ENCODE results near the gene RAD9A.

The RAD9A gene

DNA sequence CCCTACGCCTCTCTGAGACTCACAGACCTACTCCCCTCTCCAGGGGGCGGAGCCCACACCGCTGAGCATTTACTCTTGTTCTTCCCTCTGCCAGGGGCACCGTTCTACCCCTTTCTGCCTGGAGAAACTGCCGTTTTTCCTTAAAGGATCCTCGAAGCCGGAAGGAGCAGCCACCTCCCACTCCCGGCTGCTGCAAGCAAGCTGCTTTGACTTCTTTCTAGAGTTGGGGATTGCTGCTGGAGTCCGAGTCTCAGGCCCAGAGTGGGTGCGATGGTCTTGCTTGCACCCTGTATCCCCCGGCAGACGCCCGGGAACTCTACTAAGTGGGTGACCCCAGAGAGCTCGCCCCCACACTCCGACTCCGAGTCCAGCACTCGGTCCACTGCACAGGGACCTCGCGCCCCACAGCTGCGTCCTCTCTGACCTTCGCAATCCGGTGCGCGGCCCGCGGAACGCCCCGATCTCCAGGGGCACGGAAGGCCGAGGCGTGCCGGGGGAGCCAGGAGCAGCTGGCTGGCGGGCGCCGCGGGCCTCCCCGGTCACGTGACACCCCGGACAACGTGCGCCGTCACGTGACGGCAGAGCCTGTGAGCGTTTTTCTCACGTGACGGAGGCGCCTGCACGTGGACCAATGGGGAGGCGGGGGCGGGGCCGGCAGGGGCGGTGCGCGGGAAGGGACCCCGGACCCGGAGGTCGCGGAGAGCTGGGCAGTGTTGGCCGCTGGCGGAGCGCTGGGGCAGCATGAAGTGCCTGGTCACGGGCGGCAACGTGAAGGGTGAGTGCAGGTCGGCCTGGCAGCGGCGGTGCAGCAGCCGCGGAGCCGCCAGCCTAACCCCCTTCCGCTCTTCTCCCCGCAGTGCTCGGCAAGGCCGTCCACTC is at the start of gene RAD9A:
Gene RAD9A, plus strand, starts transcription at position 683 of the 879 bp plus-strand sequence. Its CDS starts 59 bp downstream, at position 742.
- DNase-seq, result peak; percentile 82 to 91 (median 86)

DNA sequence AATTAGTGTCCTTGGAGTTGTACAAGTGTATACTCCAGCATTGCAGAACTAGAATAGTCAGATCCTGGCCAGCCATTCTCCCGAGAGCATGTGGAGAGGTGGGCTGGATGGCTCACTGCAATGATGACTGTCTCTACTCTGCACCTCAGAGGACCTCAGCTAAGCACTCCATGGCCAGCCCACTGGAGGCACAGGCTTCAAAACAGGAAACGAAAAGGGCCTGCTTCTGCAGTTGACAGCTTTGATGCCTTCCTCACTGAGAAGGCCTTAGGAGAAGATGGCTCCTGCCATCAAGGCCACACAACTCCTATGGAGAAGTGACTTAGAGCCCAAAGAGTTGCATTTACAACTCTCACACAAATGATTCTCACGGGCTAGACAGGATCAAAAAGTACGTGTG is 47.5 kb upstream of the RAD9A start:
- no peak for DNase-seq

DNA sequence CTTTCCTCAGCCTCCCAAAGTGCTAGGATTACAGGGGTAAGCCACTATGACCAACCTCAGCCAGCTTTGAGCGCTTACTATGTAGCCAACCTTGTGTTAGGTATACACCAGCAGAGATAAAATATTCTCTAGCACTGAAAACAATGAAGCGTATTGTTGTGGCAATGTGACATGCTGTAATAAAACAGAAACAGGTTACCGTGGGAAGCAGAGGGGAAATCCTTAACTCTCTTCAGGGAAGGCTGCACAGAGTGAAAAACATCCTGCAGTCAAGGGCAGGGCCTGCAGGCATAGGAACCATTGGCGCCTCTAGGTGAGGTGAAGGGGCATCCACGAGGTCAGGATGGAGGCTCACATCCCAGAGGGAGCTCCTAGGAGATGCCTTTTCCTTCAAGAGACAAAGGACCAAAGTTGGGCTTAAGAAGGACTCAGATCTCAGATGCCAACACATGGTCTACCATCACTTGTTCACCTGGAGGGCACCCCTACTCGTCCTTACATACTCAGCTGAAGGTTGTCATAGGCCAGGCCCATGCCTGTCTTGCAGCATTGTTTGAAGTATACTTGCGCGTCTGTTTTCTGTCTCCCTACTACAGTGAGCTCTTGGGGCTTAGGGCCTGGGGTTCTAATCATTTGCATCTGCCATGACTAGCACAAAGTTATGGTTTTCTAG is 46.4 kb upstream of the RAD9A start:
- no peak for DNase-seq

GRCh38 chr11:67345920-67346819 is 45.6 kb upstream of the RAD9A start:
- DNase-seq, result no peak

DNA sequence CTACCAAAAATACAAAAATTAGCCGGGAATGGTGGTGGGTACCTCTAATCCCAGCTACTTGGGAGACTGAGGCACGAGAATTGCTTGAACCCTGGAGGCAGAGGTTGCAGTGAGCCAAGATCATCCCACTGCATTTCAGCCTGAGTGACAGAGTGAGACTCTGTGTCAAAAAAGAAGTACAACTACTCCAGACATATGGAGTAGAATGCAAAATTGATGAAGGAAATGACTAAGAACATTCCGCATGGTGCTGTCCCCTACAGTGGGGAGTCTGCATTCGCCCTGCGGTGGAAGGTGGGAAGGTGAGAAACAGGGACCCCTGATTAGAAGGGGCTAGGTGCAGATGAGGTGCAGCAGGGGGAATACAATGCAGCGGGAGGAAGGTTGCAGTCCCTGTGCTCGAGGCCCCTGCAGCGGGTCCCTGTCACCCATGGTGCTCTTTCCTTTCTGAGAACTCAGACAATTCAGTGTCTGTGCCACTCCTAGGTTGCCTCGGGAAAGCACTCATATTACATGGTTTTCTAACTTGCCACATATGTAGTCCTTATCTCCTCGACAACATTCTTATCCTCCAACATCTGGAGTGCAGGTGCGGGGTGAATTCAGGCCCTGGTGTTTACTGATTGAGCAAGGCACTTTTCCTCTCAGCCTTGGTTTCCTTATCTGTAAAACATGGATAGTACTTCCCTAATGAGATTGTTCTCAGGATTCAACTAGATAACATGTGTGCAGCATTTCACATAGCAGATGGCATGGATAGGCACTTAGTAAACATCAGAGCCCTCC is 43.6 kb upstream of the RAD9A start:
- DNase-seq, result no peak

- no peak for DNase-seq
Observed at GRCh38 chr11:67349036-67349435, 42.8 kb upstream of the RAD9A start.

GRCh38 chr11:67349457-67349856 is 42.3 kb upstream of the RAD9A start:
- no peak for DNase-seq

DNA sequence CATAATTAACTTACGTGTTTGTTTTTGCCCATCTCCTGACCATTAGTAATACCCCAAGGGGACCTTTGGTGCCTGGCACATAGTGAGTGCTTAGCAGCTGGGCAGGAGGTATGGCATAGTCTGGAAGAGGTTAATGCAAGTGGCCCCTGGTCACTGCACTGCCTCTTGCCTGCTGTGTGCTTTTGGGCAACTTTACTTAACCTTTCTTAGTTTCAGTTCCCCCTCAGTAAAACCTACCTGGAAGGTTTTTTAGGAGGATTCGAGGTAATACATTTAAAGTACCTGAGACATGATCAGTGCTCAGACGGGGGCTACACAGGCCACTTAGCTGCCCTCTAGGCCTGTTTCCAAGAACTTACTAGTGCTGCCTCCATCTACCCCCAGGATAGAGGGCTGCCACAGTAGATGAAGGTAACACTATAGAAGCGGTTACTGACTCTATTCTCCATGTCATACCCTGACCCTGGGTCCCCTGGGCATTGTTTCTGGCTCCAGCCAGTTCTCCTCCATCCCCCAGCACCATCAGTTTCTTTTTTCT is 41.8 kb upstream of the RAD9A start:
- no peak for DNase-seq

GRCh38 chr11:67351275-67352005 is 40.3 kb upstream of the RAD9A start:
- DNase-seq, result peak in 3 of 4 experiments; percentile 23 to 37 (median 28)

DNA sequence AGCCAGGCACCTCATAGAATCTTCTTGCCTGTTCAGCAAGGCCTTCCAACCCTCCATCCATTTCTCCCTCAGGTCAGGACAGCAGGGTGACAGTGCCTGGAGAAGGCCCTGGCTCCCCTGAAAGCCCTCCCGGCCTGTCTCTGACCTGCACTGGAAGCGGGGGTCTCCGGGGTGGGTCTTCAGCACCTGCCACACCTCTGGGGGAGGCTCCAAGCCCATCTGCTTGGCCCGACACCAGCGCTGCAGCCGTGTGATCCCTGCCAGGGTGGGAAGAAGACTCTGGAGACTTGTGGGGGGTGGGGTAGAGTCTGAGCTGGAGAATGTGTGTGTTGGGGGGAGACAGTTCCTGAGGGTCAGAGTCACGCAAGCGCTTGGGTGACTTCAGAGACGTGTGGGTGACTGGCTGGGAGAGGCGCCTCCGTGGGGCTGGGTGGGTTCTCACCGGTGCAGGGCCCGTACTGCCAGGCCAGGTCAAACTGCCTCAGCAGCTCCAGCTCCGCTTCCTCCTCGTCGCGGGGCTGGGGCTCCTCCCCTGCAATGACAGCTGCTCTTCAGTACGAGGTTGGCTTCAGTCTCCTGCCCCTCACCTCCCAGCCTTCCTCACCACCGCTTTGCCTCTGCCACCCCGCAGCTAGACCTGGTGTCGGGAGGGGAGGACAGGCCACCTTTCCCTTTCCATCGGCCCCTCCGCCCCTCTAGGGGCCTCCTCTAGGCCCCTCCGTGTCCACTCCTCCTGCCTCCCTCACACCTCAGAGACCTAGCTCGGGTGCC is 39.1 kb upstream of the RAD9A start:
- DNase-seq, result peak in 2 of 4 experiments; percentile 58 to 71

DNA sequence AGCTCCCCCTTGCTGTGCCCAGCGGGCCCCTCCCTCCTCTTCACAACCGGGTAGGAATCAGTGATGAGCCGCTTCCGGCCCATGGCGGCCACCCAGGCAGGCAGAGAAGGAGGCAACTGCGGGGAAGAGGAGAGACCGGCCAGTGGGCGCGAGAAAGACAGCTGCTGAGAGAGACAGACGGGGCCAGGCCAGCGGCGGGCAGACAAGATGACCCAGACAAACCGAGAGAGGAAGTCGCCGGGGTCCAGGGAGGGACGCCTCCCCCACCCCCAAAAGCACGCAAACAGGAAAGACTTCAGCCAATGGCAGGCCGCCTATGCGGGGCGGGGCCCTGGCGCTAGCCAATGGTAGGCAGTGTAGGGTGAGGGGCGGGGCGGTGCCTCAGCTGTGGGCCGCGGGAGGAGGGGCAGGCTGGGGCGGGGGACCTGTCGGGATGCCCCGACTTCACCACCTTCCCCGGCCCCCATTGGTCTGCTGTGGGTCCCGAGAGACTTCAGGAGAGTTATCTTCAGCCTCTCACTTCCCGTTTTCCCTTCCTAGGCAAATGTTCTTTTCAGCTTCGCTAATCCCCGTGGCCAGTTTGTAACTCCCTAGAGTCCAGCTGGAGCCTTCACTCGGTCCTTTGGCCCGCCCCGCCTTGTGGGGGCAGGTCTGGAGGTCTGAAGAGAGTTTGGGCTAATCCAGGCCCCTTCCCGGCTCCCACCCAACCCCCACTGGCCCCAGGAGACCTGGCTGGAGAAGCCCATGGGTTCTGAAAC is 38.3 kb upstream of the RAD9A start, which contains the start of gene POLD4:
Gene POLD4, minus strand, starts transcription at position 230 of the 758 bp plus-strand sequence. Its CDS starts 147 bp downstream, at position 83.
- peak; percentile 85 to 96 (median 90) for DNase-seq

DNA sequence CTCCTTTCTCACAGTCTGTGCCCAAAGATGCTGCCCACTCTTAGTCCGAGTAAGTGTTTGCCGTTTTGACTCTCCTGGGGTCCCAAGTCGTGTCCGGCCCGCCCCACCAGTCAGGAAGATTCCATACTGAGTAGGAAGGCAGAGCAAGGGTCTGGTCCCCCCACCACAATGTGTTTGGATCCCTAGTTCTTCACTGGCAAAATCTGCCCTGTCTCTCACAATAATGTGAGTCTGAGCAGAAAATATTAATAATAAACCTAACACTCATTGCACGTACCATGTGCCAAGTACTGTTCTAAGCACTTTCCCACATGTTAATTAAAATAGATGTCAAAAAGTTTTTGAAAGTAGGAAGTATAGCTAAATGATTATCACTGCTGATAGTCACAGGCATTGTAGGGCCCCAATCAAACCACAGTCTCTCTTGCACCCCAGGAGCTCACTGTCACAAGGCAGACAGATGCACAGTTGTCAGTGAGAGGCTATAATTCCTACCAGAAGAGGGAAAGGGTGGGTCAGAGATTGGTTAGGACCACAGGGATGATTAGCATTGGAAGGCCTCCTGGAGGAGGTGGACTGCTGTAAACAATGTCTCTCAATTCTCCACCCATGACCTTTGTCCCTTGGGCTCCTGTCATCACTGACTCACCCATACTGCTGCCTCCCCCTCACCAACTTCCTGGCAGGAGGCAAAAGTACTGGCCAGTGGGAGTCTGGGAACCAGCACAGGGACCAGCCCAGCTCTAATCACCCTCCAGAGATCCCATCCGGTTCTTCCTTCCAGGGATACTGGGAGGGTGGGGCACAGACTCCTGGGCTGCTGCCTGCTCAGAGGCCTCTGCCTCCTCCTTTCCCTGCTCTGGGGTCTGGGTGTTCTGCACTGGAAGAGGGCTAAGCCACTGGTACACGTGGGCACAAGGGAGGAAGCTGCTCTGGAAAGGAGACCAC is 37.4 kb upstream of the RAD9A start:
- no peak for DNase-seq

GRCh38 chr11:67355023-67355793 is 36.6 kb upstream of the RAD9A start:
- no peak for DNase-seq

DNA sequence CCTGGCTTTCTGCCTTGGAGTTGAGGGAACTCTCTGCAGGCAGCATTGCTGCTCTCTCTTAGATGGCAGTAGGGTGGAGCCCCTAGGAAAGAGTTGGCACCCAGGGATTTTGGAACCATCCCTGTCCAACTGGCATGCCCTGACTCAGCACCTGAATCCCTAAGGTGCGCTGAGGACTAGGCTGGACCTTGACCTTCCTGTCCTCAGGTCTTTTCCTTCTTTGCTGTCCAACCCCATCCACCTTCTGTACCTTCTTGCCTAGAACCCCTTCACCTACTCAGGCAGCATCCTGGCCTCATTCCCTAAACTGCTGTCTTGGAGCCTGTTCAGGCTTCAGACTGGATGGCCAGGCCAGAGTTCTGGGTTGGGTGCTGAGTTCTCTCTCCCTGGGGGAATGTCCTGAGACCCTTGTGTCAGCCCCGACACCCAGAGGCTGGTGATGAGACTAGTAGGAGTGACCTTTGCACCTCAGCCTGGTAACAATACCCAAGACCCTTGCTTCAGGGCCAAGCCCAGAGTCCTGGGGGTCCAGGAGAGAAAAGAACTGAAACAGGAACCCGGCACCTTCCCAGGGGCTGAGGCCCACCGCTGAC is 35.9 kb upstream of the RAD9A start:
- no peak for DNase-seq

DNA sequence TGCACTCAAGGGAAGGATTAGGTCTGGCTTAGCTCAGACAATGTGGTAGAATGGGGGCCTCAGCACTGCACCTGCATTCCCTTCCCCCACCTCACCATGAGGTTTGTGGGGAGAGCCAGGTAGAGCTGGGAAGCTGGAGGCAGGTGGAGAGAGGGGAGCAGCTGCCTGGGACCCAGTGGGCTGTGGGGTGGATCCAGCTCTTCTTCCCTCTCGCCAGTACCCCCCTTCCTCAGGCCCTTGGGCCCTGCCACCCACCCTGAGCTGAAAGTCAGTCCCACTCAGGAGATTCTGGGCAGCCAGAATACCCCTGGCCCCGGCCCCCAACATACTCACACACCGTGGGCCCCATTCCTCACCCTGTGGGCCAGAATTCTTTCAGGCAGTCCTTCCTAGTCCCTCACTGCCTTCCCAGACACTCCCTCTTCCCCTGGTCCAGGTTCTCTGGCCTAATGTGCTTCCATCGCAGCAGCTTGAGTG is 35.4 kb upstream of the RAD9A start:
- no peak for DNase-seq

DNA sequence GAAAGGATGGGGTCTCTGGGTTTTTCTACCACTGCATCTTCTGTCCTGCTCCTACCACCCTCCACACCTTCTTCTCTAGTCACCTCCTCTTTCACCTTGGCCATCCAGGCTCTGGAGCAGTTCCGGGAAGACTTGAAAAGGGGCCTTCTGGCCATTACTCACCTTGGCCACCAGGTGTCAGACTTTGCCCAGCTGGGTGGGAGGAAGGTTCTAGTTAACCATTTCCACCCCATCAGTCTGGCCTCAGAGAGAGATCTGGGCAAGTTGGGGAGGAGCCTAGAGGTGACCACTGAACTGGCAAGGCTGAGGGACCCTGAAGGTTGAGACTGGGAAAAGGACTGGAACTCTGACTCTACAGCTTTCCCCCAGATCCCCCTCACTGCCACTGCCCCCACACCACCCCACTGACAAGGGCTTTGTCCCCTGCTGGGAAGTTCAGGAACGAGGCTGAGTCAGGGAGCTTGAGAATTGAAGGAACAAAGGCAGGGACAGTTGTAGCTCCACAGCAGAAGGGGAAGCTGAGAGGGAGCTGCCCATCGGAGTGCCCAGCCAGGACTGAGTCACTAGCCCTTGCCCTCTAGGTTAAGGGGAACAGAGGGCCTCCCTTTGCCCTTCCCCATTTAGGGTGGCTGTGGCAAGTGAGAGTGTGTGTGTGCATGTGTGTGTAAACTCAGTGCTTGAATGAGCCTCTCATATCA is 34.8 kb upstream of the RAD9A start:
- peak in 3 of 4 experiments; percentile 26 to 59 (median 34) for DNase-seq

Measured in activated CD4-positive, CD25-positive, alpha-beta regulatory T cell (primary cell).